ENCODE results near the gene TAF5L. TPM values are rescaled to one million over a fixed set of nuclear protein-coding genes. Genes with fewer than 3 reads are reported as not detected.

The TAF5L gene
- total RNA-seq, 1 donor from 2014 or later = 12.5 TPM

Small RNAs within 50 kb of the gene (small RNA-seq; reads per million reads assigned to genes)
- not detected for gene HMGN2P19
- gene RNA5SP78 = not detected

Other genes with a start within 250 kb of the TAF5L start
- not detected for gene ACTA1, start 192.0 kb downstream of the TAF5L start, total RNA-seq
- 38.3 TPM for gene NUP133, start 117.8 kb downstream of the TAF5L start, total RNA-seq
- gene ABCB10, start 67.4 kb downstream of the TAF5L start, total RNA-seq = 12.5 TPM
- gene URB2, start 125 bp upstream of the TAF5L start, total RNA-seq = 9.3 TPM

Data from vagina (tissue), 1 donor.